H9 (cell line): ENCODE measurements around the gene HMGA1. TPM values are rescaled to one million over a fixed set of nuclear protein-coding genes. Genes with fewer than 3 reads are reported as not detected.

Experiments
- DNase-seq: peaks from one replicate; pipeline ENCODE4 v3.0.0-alpha.2; 2017
- H2AFZ ChIP-seq: one replicate; pipeline ENCODE4 v1.6.1; 2013; ENCODE audit warnings: mild to moderate bottlenecking, low read length, control low read depth, moderate library complexity
- H2AK5ac ChIP-seq: 2 replicates; pipeline ENCODE4 v1.6.1; 2013; ENCODE audit warnings: low read length, control low read depth, mixed read lengths; ENCODE audit not compliant: insufficient read length
- H2BK120ac ChIP-seq: one replicate; pipeline ENCODE4 v1.6.1; 2013; ENCODE audit warnings: low read depth, mild to moderate bottlenecking, low read length, control low read depth, inconsistent platforms; ENCODE audit not compliant: poor library complexity, severe bottlenecking
- H2BK12ac ChIP-seq: 2 replicates; pipeline ENCODE4 v1.6.1; 2013; ENCODE audit warnings: low read length, control low read depth, mixed read lengths, low read depth; ENCODE audit not compliant: insufficient read length
- H2BK15ac ChIP-seq: 2 replicates; pipeline ENCODE4 v1.6.1; 2013; ENCODE audit warnings: low read depth, low read length, control low read depth
- H2BK20ac ChIP-seq: one replicate; pipeline ENCODE4 v1.6.1; 2013; ENCODE audit warnings: low read depth, mild to moderate bottlenecking, low read length, control low read depth, inconsistent platforms; ENCODE audit not compliant: poor library complexity, severe bottlenecking
- H2BK5ac ChIP-seq: 2 replicates; pipeline ENCODE4 v1.6.1; 2013; ENCODE audit warnings: low read length, control low read depth, mixed read lengths; ENCODE audit not compliant: insufficient read length
- H3K14ac ChIP-seq: 2 replicates; pipeline ENCODE4 v1.6.1; 2013; ENCODE audit warnings: low read length, control low read depth; ENCODE audit not compliant: insufficient read depth
- H3K18ac ChIP-seq: 2 replicates; pipeline ENCODE4 v1.6.1; 2013; ENCODE audit warnings: low read depth, mild to moderate bottlenecking, mixed read lengths, low read length, control low read depth; ENCODE audit not compliant: insufficient read length
- H3K23ac ChIP-seq: 2 replicates; pipeline ENCODE4 v1.6.1; 2013; ENCODE audit warnings: low read length, control low read depth, mixed read lengths, low read depth; ENCODE audit not compliant: insufficient read length
- H3K23me2 ChIP-seq: 2 replicates; pipeline ENCODE4 v1.6.1; 2013; ENCODE audit warnings: low read depth, mild to moderate bottlenecking, mixed read lengths, low read length, control low read depth; ENCODE audit not compliant: insufficient read length, poor library complexity, severe bottlenecking
- H3K27ac ChIP-seq: 2 replicates; pipeline ENCODE4 v1.5.1; 2013; ENCODE audit warnings: low read length, control low read depth, mixed read lengths, low read depth; ENCODE audit not compliant: insufficient read length
- H3K27me3 ChIP-seq: 2 replicates; pipeline ENCODE4 v1.6.1; 2013; ENCODE audit warnings: low read length, control low read depth, inconsistent platforms; ENCODE audit not compliant: insufficient read depth
- H3K4ac ChIP-seq: 2 replicates; pipeline ENCODE4 v1.6.1; 2013; ENCODE audit warnings: low read depth, mild to moderate bottlenecking, control low read depth, inconsistent platforms, low read length, moderate library complexity
- H3K4me1 ChIP-seq: 2 replicates; pipeline ENCODE4 v1.6.1; 2013; ENCODE audit warnings: low read length, control low read depth, inconsistent platforms; ENCODE audit not compliant: insufficient read depth
- H3K4me2 ChIP-seq: 2 replicates; pipeline ENCODE4 v1.6.1; 2013; ENCODE audit warnings: low read length, control low read depth, mixed read lengths; ENCODE audit not compliant: insufficient read length, insufficient read depth
- H3K56ac ChIP-seq: 2 replicates; pipeline ENCODE4 v1.6.1; 2013; ENCODE audit warnings: low read depth, mild to moderate bottlenecking, mixed read lengths, low read length, control low read depth; ENCODE audit not compliant: insufficient read length
- H3K79me1 ChIP-seq: 2 replicates; pipeline ENCODE4 v1.6.1; 2013; ENCODE audit warnings: low read depth, mild to moderate bottlenecking, moderate library complexity, low read length, control low read depth, inconsistent platforms; ENCODE audit not compliant: insufficient read depth, poor library complexity, severe bottlenecking
- H3K79me2 ChIP-seq: 2 replicates; pipeline ENCODE4 v1.6.1; 2013; ENCODE audit warnings: low read length, control low read depth, inconsistent platforms; ENCODE audit not compliant: insufficient read depth
- H3K9ac ChIP-seq: 2 replicates; pipeline ENCODE4 v1.6.1; 2013; ENCODE audit warnings: low read length, control low read depth, mixed read lengths; ENCODE audit not compliant: insufficient read length; ENCODE audit errors: extremely low read depth
- H3K9me3 ChIP-seq: one replicate; pipeline ENCODE4 v1.6.1; 2013; ENCODE audit warnings: low read depth, low read length, inconsistent platforms; ENCODE audit not compliant: control insufficient read depth
- H3T11ph ChIP-seq: one replicate; pipeline ENCODE4 v1.6.1; 2013; ENCODE audit warnings: mild to moderate bottlenecking, low read length, control low read depth, inconsistent platforms
- H4K20me1 ChIP-seq: one replicate; pipeline ENCODE4 v1.6.1; 2013; ENCODE audit not compliant: control insufficient read depth, insufficient read length, insufficient read depth
- H4K5ac ChIP-seq: 2 replicates; pipeline ENCODE4 v1.6.1; 2013; ENCODE audit warnings: low read depth, mild to moderate bottlenecking, mixed read lengths, low read length, control low read depth; ENCODE audit not compliant: insufficient read length
- H4K8ac ChIP-seq: replicated peaks from 2 replicates; pipeline ENCODE4 v1.6.1; 2013; ENCODE audit warnings: low read length, control low read depth, mixed read lengths, low read depth; ENCODE audit not compliant: insufficient read length
- H4K91ac ChIP-seq: 2 replicates; pipeline ENCODE4 v1.6.1; 2013; ENCODE audit warnings: low read depth, mild to moderate bottlenecking, moderate library complexity, mixed read lengths, low read length, control low read depth; ENCODE audit not compliant: insufficient read length
- H3K27ac Mint-ChIP-seq, 3 experiments: 2 replicates in 2 of 3; 3 replicates in 1 of 3; pipeline ENCODE4 v1.8.0; 2020 to 2021; ENCODE audit warnings: mixed read lengths in 3 of 3, mild to moderate bottlenecking in 1 of 3, moderate library complexity in 1 of 3
- H3K27me3 Mint-ChIP-seq: 2 replicates; pipeline ENCODE4 v1.8.0; 2021; ENCODE audit warnings: low read depth, mild to moderate bottlenecking, moderate library complexity, mixed read lengths
- H3K36me3 Mint-ChIP-seq, 3 experiments: 2 replicates in 2 of 3; 3 replicates in 1 of 3; pipeline ENCODE4 v1.8.0; 2020 to 2021; ENCODE audit warnings: low read depth in 3 of 3, mixed read lengths in 3 of 3; ENCODE audit not compliant: insufficient read depth in 1 of 3
- H3K4me1 Mint-ChIP-seq, 2 experiments: 2 replicates each; pipeline ENCODE4 v1.8.0; 2020; ENCODE audit warnings: mixed read lengths in 2 of 2
- H3K4me3 Mint-ChIP-seq, 2 experiments: 2 replicates in 1 of 2; 3 replicates in 1 of 2; pipeline ENCODE4 v1.8.0; 2020 to 2021; ENCODE audit warnings: mild to moderate bottlenecking in 2 of 2, mixed read lengths in 2 of 2, moderate library complexity in 1 of 2
- H3K9me3 Mint-ChIP-seq, 2 experiments: 2 replicates in 1 of 2; 3 replicates in 1 of 2; pipeline ENCODE4 v1.8.0; 2020; ENCODE audit warnings: mild to moderate bottlenecking in 2 of 2, mixed read lengths in 2 of 2, moderate library complexity in 1 of 2
- CTCF ChIP-seq: fragments of 200-600 bp; sonication (generic); conservative IDR thresholded peaks from 3 replicates; pipeline ENCODE4 v1.8.0; 2021; ENCODE audit warnings: antibody characterized with exemption, mild to moderate bottlenecking
- WGBS: extraction: QIAGEN DNeasy Blood & Tissue Kit; methylation state at CpG from one replicate; pipeline ENCODE4 v1.1.7; 2013; ENCODE audit warnings: missing lambda C conversion rate, low lambda C conversion rate, mixed read lengths; ENCODE audit not compliant: insufficient read length; ENCODE audit errors: extremely low coverage; 5-methylcytosine and 5-hydroxymethylcytosine counted together
- total RNA-seq: library from RNA; stranded (reverse); gene quantifications from 2 replicates; pipeline ENCODE4 v1.2.1, GENCODE V29; 2021

The HMGA1 gene
- total RNA-seq, 1 experiment from 2014 or later, result 2,116 TPM

- H2AK5ac ChIP-seq, result no peak overlapping the region
- no peak overlapping the region for H3K56ac ChIP-seq
- no peaks in the 10 kb centered on the region for H3K9me3 ChIP-seq
- no peak overlapping the region for H2BK5ac ChIP-seq
- no peak overlapping the region for H2BK12ac ChIP-seq
- H3K79me2 ChIP-seq, result no peaks in the 10 kb centered on the region
- WGBS, result no CpG with 5 or more reads among the region's 2 CpGs
- H4K8ac ChIP-seq, result no peak overlapping the region
- H2BK15ac ChIP-seq, result no peak overlapping the region
- no peak overlapping the region for H4K5ac ChIP-seq
- no peak overlapping the region for H2BK120ac ChIP-seq
- H3K79me1 ChIP-seq, result no peaks in the 10 kb centered on the region
- no peak for DNase-seq
- H3K14ac ChIP-seq, result no peak overlapping the region
- no peak overlapping the region for H2AFZ ChIP-seq
- H4K20me1 ChIP-seq, result no peaks in the 10 kb centered on the region
- 0 out of 2 replicates have a peak, but pooled peaks cover 3% of the 10 kb centered on the region for H3K4me1 ChIP-seq
- no peak overlapping the region for H3K27ac ChIP-seq
- Mint-ChIP-seq H3K4me3 (no peak overlapping the region), H3K4me1 (peaks cover 11% of the 10 kb centered on the region in 2 experiments), H3K9me3 (no peaks in the 10 kb centered on the region), H3K27ac (no peak overlapping the region), H3K36me3 (no peaks in the 10 kb centered on the region), H3K27me3 (peaks cover 2% of the 10 kb centered on the region; the same call in 1 of the 2 replicates)
- TF ChIP-seq CTCF, result no peak
- no peak overlapping the region for H3K18ac ChIP-seq
- no peak overlapping the region for H3K9ac ChIP-seq
- no peaks in the 10 kb centered on the region for H3K23me2 ChIP-seq
- no peaks in the 10 kb centered on the region for H3K27me3 ChIP-seq
- no peak overlapping the region for H3T11ph ChIP-seq
- H3K23ac ChIP-seq, result no peak overlapping the region
- no peak overlapping the region for H4K91ac ChIP-seq
- H3K4me2 ChIP-seq, result no peak overlapping the region
- no peak overlapping the region for H2BK20ac ChIP-seq
- H3K4ac ChIP-seq, result no peak overlapping the region
These were observed 18.0 kb upstream of the HMGA1 start for GRCh38 chr6:34218691-34219090.
